Inflammatory macrophage treated with lipopolysaccharide for 1 hour (primary cell): ENCODE measurements around the gene WDR27.
"Not testable (repeated sequence)": the region's sequence is repeated elsewhere in the genome, so short reads cannot be mapped to it uniquely, and the experiment has no call there.

Experiments used
- DNase-seq, 2 donors: peaks; one replicate each; pipeline ENCODE4 v3.0.0-alpha.2; 2020 to 2022

WDR27 gene

GRCh38 chr6:169466256-169466655 lies 235.6 kb downstream of the WDR27 start:
- DNase-seq = peak; percentile 6 to 32

GRCh38 chr6:169457762-169458161 lies 244.1 kb downstream of the WDR27 start:
- DNase-seq = no peak

GRCh38 chr6:169456840-169457239 lies 245.0 kb downstream of the WDR27 start:
- DNase-seq = no peak

GRCh38 chr6:169455470-169455869 lies 246.4 kb downstream of the WDR27 start:
- DNase-seq = no peak

- no peak for DNase-seq
These were observed 247.0 kb downstream of the WDR27 start for GRCh38 chr6:169454872-169455204.

- no peak for DNase-seq
These were observed 247.5 kb downstream of the WDR27 start for GRCh38 chr6:169454204-169454871.

- DNase-seq = no peak
These were observed 248.8 kb downstream of the WDR27 start for GRCh38 chr6:169452869-169453620.

GRCh38 chr6:169452117-169452868 lies 249.5 kb downstream of the WDR27 start:
- no peak for DNase-seq

GRCh38 chr6:169451065-169451838 lies 250.6 kb downstream of the WDR27 start:
- no peak for DNase-seq

- DNase-seq = no peak
These were observed 251.7 kb downstream of the WDR27 start for GRCh38 chr6:169450097-169450496.

GRCh38 chr6:169449221-169449620 lies 252.6 kb downstream of the WDR27 start:
- no peak for DNase-seq

- no peak for DNase-seq
These were observed 255.9 kb downstream of the WDR27 start for GRCh38 chr6:169445661-169446581.

GRCh38 chr6:169445227-169445626 lies 256.6 kb downstream of the WDR27 start:
- DNase-seq = no peak

GRCh38 chr6:169441292-169441691 lies 260.5 kb downstream of the WDR27 start:
- no peak for DNase-seq

GRCh38 chr6:169439710-169440109 lies 262.1 kb downstream of the WDR27 start:
- no peak for DNase-seq

- not testable (repeated sequence) for DNase-seq
These were observed 267.3 kb downstream of the WDR27 start for GRCh38 chr6:169434554-169434953.

GRCh38 chr6:169429001-169429400 lies 272.8 kb downstream of the WDR27 start:
- no peak for DNase-seq

- no peak for DNase-seq
These were observed 273.3 kb downstream of the WDR27 start for GRCh38 chr6:169428532-169428931.

- DNase-seq = no peak
These were observed 274.0 kb downstream of the WDR27 start for GRCh38 chr6:169427856-169428255.

GRCh38 chr6:169426611-169427010 lies 275.2 kb downstream of the WDR27 start:
- no peak for DNase-seq

GRCh38 chr6:169425628-169426370 lies 276.0 kb downstream of the WDR27 start:
- no peak for DNase-seq
